ENCODE measurements around the gene LINC01488.

The LINC01488 gene

GRCh38 chr11:69513196-69513595, 31.7 kb downstream of the LINC01488 start:
- FAIRE-seq: no peak

- no peak for FAIRE-seq
Observed at GRCh38 chr11:69513663-69514224, 32.3 kb downstream of the LINC01488 start.

GRCh38 chr11:69514771-69515170, 33.3 kb downstream of the LINC01488 start:
- no peak for FAIRE-seq

- FAIRE-seq: no peak
Observed at GRCh38 chr11:69515271-69516245, 34.1 kb downstream of the LINC01488 start.

- FAIRE-seq: no peak
Observed at GRCh38 chr11:69516526-69516925, 35.1 kb downstream of the LINC01488 start.

GRCh38 chr11:69518081-69518950, 36.9 kb downstream of the LINC01488 start:
- FAIRE-seq: no peak

- FAIRE-seq: no peak
Observed at GRCh38 chr11:69520186-69520916, 38.9 kb downstream of the LINC01488 start.

- no peak for FAIRE-seq
Observed at GRCh38 chr11:69521457-69521856, 40.0 kb downstream of the LINC01488 start.

- FAIRE-seq: no peak
Observed at GRCh38 chr11:69523453-69523852, 42.0 kb downstream of the LINC01488 start.

GRCh38 chr11:69524291-69524882, 42.9 kb downstream of the LINC01488 start:
- no peak for FAIRE-seq

GRCh38 chr11:69524991-69525411, 43.5 kb downstream of the LINC01488 start:
- FAIRE-seq: no peak

- no peak for FAIRE-seq
Observed at GRCh38 chr11:69525516-69526452, 44.3 kb downstream of the LINC01488 start.

- no peak for FAIRE-seq
Observed at GRCh38 chr11:69526453-69526810, 45.0 kb downstream of the LINC01488 start.

GRCh38 chr11:69529001-69529400, 47.5 kb downstream of the LINC01488 start:
- no peak for FAIRE-seq

- FAIRE-seq: no peak
Observed at GRCh38 chr11:69530278-69531070, 49.0 kb downstream of the LINC01488 start.

GRCh38 chr11:69531071-69531716, 49.7 kb downstream of the LINC01488 start:
- no peak for FAIRE-seq

GRCh38 chr11:69531717-69532088, 50.2 kb downstream of the LINC01488 start:
- no peak for FAIRE-seq

GRCh38 chr11:69533296-69534165, 52.1 kb downstream of the LINC01488 start:
- FAIRE-seq: no peak

- FAIRE-seq: no peak
Observed at GRCh38 chr11:69534166-69534530, 52.7 kb downstream of the LINC01488 start.
